Right lobe of liver (tissue), 6 donors: ENCODE data around the gene DGKZ. TPM values are rescaled to one million over a fixed set of nuclear protein-coding genes. Genes with fewer than 3 reads are reported as not detected.

Experiments
- ATAC-seq, 4 donors: fragments of 200-7000 bp; cut with Tn5 transposase; one replicate each; pipeline ENCODE4 v1.9.1; 2020; ENCODE audit warnings: mild to moderate bottlenecking in 4 of 4, moderate library complexity in 4 of 4
- DNase-seq, 3 donors: peaks; one replicate each; pipeline ENCODE4 v3.0.0-alpha.2; 2020
- H3K27ac ChIP-seq, 3 donors: fragments of 200-600 bp; one replicate each; pipeline ENCODE4 v1.8.0; 2022
- H3K27me3 ChIP-seq, 2 donors: fragments of 200-600 bp; one replicate each; pipeline ENCODE4 v1.8.0; 2022
- H3K36me3 ChIP-seq, 4 donors: fragments of 200-600 bp; sonication (generic) in 1 of 4; one replicate each; pipeline versions ENCODE4 v1.5.1 to v1.8.0; 2017 to 2022; ENCODE audit warnings: control low read depth in 1 of 4
- H3K4me1 ChIP-seq, 4 donors: fragments of 200-600 bp; sonication (generic) in 1 of 4; one replicate each; pipeline versions ENCODE4 v1.5.1 to v1.8.0; 2017 to 2022; ENCODE audit warnings: control low read depth in 1 of 4
- H3K4me3 ChIP-seq, 3 donors: fragments of 200-600 bp; one replicate each; pipeline ENCODE4 v1.8.0; 2022
- H3K9me3 ChIP-seq, 4 donors: fragments of 200-600 bp; sonication (generic) in 1 of 4; one replicate each; pipeline versions ENCODE4 v1.5.1 to v1.8.0; 2017 to 2022; ENCODE audit warnings: control low read depth in 1 of 4
- POLR2A ChIP-seq: fragments of 450-650 bp; IDR thresholded peaks from one replicate; pipeline ENCODE4 v1.6.1; 2017; ENCODE audit warnings: antibody characterized with exemption, mild to moderate bottlenecking
- WGBS: methylation state at CpG from one replicate; pipeline ENCODE4 v1.1.6; 2018; ENCODE audit warnings: low coverage, low lambda C conversion rate; ENCODE audit not compliant: insufficient coverage; ENCODE audit errors: missing lambda C conversion rate; 5-methylcytosine and 5-hydroxymethylcytosine counted together
- intact Hi-C, 2 donors: fragments of 100-400 bp; cut with DNase I; formaldehyde crosslinking; loops; one replicate each; pipeline versions ENCODE4 v1.11.2 to v1.14.1; 2022
- total RNA-seq, 6 experiments: library from RNA; depleted of rRNA in 2 of 6; stranded (reverse); fragments of >200 nt in 2 of 6; fragmentation: NEBNext Ultra II Directional in 3 of 6; extraction: Animal tissue kit (Norgen Biotek cat#: 25700) in 3 of 6; gene quantifications; one replicate each; pipeline versions ENCODE4 v1.1.0 to v1.2.4, GENCODE V29; 2016 to 2023
- TF ChIP-seq, protein P1 (sequence below), 4 donors: fragments of 200-600 bp in 3 of 4; fragments of 450-650 bp in 1 of 4; IDR thresholded peaks; one replicate each; pipeline versions ENCODE4 v1.5.1 to v1.8.0; 2016 to 2022; ENCODE audit warnings: antibody characterized with exemption in 4 of 4, mild to moderate bottlenecking in 2 of 4
- donor health status: DM: no; HTN: yes; CAD: no.
- donor health status: DM: no; HTN: no; CAD: no.
- donor health status: DM: no; HTN: no; CAD: no.
- donor health status: DM: no; HTN: yes; CAD: no.
- donor health status: DM: no; HTN: yes; CAD: no.

Gene DGKZ
- total RNA-seq, 6 experiments from 2014 or later: 10.7 to 57.9 (median 16.0) TPM

DNA sequence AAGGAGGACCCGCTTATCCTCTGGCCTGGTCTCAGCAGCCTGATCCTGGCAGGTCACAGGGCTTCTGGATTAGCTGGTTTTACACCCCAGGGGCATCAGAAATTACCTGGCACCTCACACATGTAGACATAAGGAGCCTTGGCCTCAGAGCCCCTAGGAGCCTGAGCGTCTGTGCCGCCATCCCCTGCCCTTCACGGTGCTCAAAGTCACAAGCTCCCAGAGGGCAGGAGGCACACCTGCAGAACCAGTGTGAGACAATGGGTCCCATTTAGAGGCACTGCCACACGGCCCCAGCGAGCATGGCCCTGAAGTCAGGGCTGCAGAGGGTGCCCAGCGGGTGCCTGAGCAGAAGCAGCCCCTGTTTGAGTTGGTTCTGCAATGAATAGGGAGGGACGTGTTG is 3.9 kb downstream of the DGKZ start:
- intact Hi-C loops: no loop called here
- TF ChIP-seq, protein P1, sequence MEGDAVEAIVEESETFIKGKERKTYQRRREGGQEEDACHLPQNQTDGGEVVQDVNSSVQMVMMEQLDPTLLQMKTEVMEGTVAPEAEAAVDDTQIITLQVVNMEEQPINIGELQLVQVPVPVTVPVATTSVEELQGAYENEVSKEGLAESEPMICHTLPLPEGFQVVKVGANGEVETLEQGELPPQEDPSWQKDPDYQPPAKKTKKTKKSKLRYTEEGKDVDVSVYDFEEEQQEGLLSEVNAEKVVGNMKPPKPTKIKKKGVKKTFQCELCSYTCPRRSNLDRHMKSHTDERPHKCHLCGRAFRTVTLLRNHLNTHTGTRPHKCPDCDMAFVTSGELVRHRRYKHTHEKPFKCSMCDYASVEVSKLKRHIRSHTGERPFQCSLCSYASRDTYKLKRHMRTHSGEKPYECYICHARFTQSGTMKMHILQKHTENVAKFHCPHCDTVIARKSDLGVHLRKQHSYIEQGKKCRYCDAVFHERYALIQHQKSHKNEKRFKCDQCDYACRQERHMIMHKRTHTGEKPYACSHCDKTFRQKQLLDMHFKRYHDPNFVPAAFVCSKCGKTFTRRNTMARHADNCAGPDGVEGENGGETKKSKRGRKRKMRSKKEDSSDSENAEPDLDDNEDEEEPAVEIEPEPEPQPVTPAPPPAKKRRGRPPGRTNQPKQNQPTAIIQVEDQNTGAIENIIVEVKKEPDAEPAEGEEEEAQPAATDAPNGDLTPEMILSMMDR (IDR thresholded peaks at IDR 0.05): no peak
- TF ChIP-seq POLR2A: no peak
- Histone ChIP-seq H3K27me3 (no peaks in the 10 kb centered on the region), H3K9me3 (no peaks in the 10 kb centered on the region), H3K4me1 (peaks cover 0 to 14% (median 5%) of the 10 kb centered on the region in 4 donors), H3K4me3 (no peak overlapping the region), H3K36me3 (no peaks in the 10 kb centered on the region), H3K27ac (no peak overlapping the region)
- WGBS: 40% methylated on average over 1 of the region's 8 CpGs
- ATAC-seq (no peak), DNase-seq (no peak)

DNA sequence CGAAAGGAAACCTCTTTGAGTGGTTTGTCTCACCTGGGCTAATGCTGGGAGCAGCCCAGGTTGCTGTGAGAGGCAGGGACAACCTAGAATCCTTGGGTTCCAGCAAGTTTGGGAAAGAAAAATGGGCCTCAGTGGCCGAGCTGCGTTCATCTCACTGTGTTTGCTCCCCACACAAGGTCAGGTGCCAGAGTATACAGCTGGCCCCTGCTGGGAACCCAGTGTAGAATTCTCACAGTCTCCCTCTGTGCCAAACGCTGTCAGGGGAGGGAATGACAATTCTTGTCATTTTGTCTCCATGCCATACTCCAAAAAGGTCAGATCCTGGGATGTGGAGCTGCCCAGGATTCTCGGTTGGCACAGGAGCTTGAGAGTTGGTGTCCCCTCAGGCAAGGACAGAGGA is 4.3 kb downstream of the DGKZ start:
- WGBS: 40% methylated on average over 1 of the region's 5 CpGs

DNA sequence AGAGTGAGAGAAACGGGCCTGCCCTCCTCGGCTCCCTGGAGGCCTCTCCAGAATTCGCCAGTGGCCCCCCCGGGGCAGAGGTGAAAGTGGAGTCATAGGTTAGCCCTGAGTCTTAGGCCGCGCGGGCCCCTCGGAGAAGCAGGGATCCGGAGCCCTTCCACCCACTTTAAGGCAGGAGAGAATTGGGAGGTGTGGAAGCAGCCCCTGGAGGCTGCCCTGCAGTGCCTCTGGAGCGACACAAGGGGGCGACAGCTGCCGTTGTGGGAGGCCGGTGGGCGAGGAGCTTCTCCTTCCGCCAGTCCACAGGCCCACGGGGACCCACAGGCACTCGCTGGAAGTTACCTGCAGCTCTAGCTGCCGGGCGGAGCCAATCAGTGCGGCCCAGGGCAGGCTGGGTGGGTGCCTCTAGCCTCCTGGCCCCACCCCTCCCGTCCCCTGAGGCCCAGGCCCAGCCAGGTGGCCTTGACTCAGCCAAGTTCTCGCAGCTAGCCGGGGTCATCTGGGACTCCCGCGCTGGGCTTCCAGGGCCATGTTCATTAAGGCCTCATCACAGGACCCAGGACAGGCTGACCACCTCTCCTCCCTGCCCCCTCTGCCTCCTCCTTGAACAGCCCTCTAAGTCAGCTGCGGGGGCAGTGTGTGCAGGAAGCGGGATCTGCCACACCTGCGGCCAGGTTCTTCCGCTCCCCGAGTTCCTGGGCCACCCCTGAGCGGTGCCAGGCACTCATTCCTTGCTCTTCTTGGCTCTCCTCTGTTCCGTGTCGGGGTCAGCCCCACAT is 5.0 kb downstream of the DGKZ start:
- Histone ChIP-seq H3K36me3 (no peaks in the 10 kb centered on the region), H3K27me3 (no peaks in the 10 kb centered on the region), H3K9me3 (no peaks in the 10 kb centered on the region), H3K4me3 (no peak overlapping the region), H3K27ac (no peak overlapping the region), H3K4me1 (peaks cover 0 to 14% (median 5%) of the 10 kb centered on the region in 4 donors)
- intact Hi-C loops: no loop called here
- 60% methylated on average over 3 of the region's 33 CpGs for WGBS
- no peak for TF ChIP-seq POLR2A
- TF ChIP-seq, protein P1 (IDR thresholded peaks at IDR 0.05): peak; percentile 50 to 69 (median 54)
- ATAC-seq (peak in 3 of 4 donors; percentile 3 to 14 (median 11)), DNase-seq (no peak)

More for the DNA sequence above, 4.3 kb downstream of the DGKZ start:
- DNase-seq (no peak), ATAC-seq (no peak)
- Histone ChIP-seq H3K36me3 (no peaks in the 10 kb centered on the region), H3K9me3 (no peaks in the 10 kb centered on the region), H3K4me1 (peaks cover 0 to 14% (median 5%) of the 10 kb centered on the region in 4 donors), H3K4me3 (no peak overlapping the region), H3K27ac (no peak overlapping the region), H3K27me3 (no peaks in the 10 kb centered on the region)
- TF ChIP-seq POLR2A: no peak
- TF ChIP-seq, protein P1 (IDR thresholded peaks at IDR 0.05): no peak
- intact Hi-C loops: no loop called here

DNA sequence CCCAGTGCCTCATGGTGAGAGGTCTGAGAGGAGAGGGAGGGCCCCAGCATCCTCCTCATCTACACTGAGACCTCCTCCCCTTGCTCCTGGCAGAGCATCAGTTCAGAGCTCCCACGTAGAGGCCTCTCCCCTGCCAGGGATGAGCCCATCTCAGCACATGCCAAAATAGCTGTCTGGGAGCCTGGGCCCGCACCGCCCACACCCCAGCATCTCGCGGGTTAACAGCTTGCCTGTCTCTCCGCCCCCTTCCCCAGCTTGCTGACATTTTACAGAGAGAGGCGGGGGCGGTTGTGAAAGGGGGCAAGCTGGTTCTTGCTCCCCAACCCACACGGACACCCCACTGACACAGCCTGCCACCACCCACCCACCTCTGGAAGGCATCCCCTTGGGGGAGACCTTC is 6.4 kb downstream of the DGKZ start:
- Histone ChIP-seq H3K4me3 (no peak overlapping the region), H3K9me3 (no peaks in the 10 kb centered on the region), H3K27me3 (no peaks in the 10 kb centered on the region), H3K36me3 (no peaks in the 10 kb centered on the region), H3K27ac (no peak overlapping the region), H3K4me1 (peaks cover 0 to 6% (median 3%) of the 10 kb centered on the region in 4 donors)
- no CpG with 5 or more reads among the region's 9 CpGs for WGBS
- intact Hi-C loops: no loop called here
- DNase-seq (no peak), ATAC-seq (no peak)
- no peak for TF ChIP-seq POLR2A
- TF ChIP-seq, protein P1 (IDR thresholded peaks at IDR 0.05): no peak
